Fibroblast of lung (primary cell): Measurements from ENCODE around the gene VPS35. TPM values are rescaled to one million over a fixed set of nuclear protein-coding genes. Genes with fewer than 3 reads are reported as not detected.

Experiments used
- DNase-seq, 2 donors: peaks; one replicate each; pipeline versions ENCODE4 v3.0.0 to v3.0.0-alpha.2; 2010; ENCODE audit warnings: low read depth in 2 of 2
- H2AFZ ChIP-seq: 2 replicates; pipeline ENCODE4 v1.5.1; 2012; ENCODE audit warnings: low read length, control low read depth, inconsistent platforms
- H3K27ac ChIP-seq: 2 replicates; pipeline ENCODE4 v1.5.1; 2011; ENCODE audit warnings: low read length, control low read depth; ENCODE audit not compliant: insufficient read depth
- H3K27me3 ChIP-seq: 2 replicates; pipeline ENCODE4 v1.5.1; 2011; ENCODE audit warnings: mild to moderate bottlenecking, low read length; ENCODE audit not compliant: control insufficient read depth, insufficient read depth
- H3K36me3 ChIP-seq: 2 replicates; pipeline ENCODE4 v1.5.1; 2011; ENCODE audit warnings: low read length; ENCODE audit not compliant: control insufficient read depth, insufficient read depth
- H3K4me1 ChIP-seq: 2 replicates; pipeline ENCODE4 v1.5.1; 2011; ENCODE audit warnings: low read length; ENCODE audit not compliant: control insufficient read depth, insufficient read depth; ENCODE audit errors: extremely low read depth
- H3K4me2 ChIP-seq: 2 replicates; pipeline ENCODE4 v1.5.1; 2011; ENCODE audit warnings: low read length, control low read depth; ENCODE audit not compliant: insufficient read depth; ENCODE audit errors: extremely low read depth
- H3K4me3 ChIP-seq, 4 experiments: fragments of 200-600 bp in 1 of 4; sonication (generic) in 1 of 4; replicated peaks in 1 of 4; 2 replicates each; pipeline ENCODE4 v1.5.1; 2011 to 2016; ENCODE audit warnings: low read length in 4 of 4, low read depth in 3 of 4, mild to moderate bottlenecking in 3 of 4, control low read depth in 2 of 4, inconsistent platforms in 1 of 4, mixed read lengths in 1 of 4; ENCODE audit not compliant: insufficient read depth in 1 of 4; ENCODE audit errors: control extremely low read depth in 1 of 4
- H3K79me2 ChIP-seq: 2 replicates; pipeline ENCODE4 v1.5.1; 2012; ENCODE audit warnings: mild to moderate bottlenecking, low read length, inconsistent platforms; ENCODE audit not compliant: control insufficient read depth, insufficient read depth
- H3K9ac ChIP-seq: 2 replicates; pipeline ENCODE4 v1.5.1; 2011; ENCODE audit warnings: mild to moderate bottlenecking, low read length, control low read depth; ENCODE audit not compliant: insufficient read depth
- H3K9me3 ChIP-seq: 2 replicates; pipeline ENCODE4 v1.5.1; 2012; ENCODE audit warnings: low read depth, low read length; ENCODE audit not compliant: control insufficient read depth, insufficient read depth
- H4K20me1 ChIP-seq: 2 replicates; pipeline ENCODE4 v1.5.1; 2011; ENCODE audit warnings: low read length; ENCODE audit not compliant: control insufficient read depth, insufficient read depth; ENCODE audit errors: extremely low read depth
- EZH2 ChIP-seq: IDR thresholded peaks from 2 replicates; pipeline ENCODE4 v1.5.1; 2012; ENCODE audit warnings: low read length, control low read depth, mild to moderate bottlenecking; ENCODE audit errors: missing control alignments
- polyA plus RNA-seq, 2 donors: library from polyadenylated mRNA; depleted of rRNA in 1 of 2; stranded (reverse) in 1 of 2; unstranded in 1 of 2; fragments of >200 nt; gene quantifications; 2 replicates each; pipeline ENCODE4 v1.2.1, GENCODE V29; 2011 to 2012; ENCODE audit warnings: missing spikeins in 1 of 2
- total RNA-seq: library from RNA; depleted of rRNA; stranded (reverse); fragments of >200 nt; gene quantifications from 2 replicates; pipeline ENCODE4 v1.2.1, GENCODE V29; 2014
- TF ChIP-seq, protein P1 (sequence below), 2 donors: IDR thresholded peaks in 1 of 2; conservative IDR thresholded peaks in 1 of 2; 1 replicate in 1 of 2; 2 replicates in 1 of 2; pipeline ENCODE4 v1.5.1; 2011 to 2012; ENCODE audit warnings: low read length in 2 of 2, control low read depth in 1 of 2, inconsistent platforms in 1 of 2, low read depth in 1 of 2, mild to moderate bottlenecking in 1 of 2

The VPS35 gene
- total and polyA plus RNA-seq, 2 donors (not counting 1 experiment from before 2014, with no cell fraction given) = 77.2 to 92.3 TPM

GRCh38 chr16:46607529-46607928, 81.4 kb downstream of the VPS35 start:
- H3K4me2 ChIP-seq = no peak overlapping the region
- peak; percentile 54 to 88 for DNase-seq
- peaks cover 6% of the 10 kb centered on the region for H3K79me2 ChIP-seq
- H3K27me3 ChIP-seq = no peaks in the 10 kb centered on the region
- H3K36me3 ChIP-seq = peaks cover 3% of the 10 kb centered on the region
- H3K4me1 ChIP-seq = no peaks in the 10 kb centered on the region
- no peaks in the 10 kb centered on the region for H3K9me3 ChIP-seq
- no peaks in the 10 kb centered on the region for H4K20me1 ChIP-seq
- TF ChIP-seq, protein P1, sequence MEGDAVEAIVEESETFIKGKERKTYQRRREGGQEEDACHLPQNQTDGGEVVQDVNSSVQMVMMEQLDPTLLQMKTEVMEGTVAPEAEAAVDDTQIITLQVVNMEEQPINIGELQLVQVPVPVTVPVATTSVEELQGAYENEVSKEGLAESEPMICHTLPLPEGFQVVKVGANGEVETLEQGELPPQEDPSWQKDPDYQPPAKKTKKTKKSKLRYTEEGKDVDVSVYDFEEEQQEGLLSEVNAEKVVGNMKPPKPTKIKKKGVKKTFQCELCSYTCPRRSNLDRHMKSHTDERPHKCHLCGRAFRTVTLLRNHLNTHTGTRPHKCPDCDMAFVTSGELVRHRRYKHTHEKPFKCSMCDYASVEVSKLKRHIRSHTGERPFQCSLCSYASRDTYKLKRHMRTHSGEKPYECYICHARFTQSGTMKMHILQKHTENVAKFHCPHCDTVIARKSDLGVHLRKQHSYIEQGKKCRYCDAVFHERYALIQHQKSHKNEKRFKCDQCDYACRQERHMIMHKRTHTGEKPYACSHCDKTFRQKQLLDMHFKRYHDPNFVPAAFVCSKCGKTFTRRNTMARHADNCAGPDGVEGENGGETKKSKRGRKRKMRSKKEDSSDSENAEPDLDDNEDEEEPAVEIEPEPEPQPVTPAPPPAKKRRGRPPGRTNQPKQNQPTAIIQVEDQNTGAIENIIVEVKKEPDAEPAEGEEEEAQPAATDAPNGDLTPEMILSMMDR (conservative IDR thresholded peaks at IDR 0.05 in 1 of 2, IDR thresholded peaks at IDR 0.05 in 1 of 2; ENCODE audit: low read depth in 1 of 2, low read length in 2 of 2) = peak; percentile 36 to 50
- TF ChIP-seq EZH2 = no peak
- no peak overlapping the region for H3K4me3 ChIP-seq
- no peak overlapping the region for H2AFZ ChIP-seq
- no peak overlapping the region for H3K9ac ChIP-seq
- H3K27ac ChIP-seq = no peak overlapping the region

DNA sequence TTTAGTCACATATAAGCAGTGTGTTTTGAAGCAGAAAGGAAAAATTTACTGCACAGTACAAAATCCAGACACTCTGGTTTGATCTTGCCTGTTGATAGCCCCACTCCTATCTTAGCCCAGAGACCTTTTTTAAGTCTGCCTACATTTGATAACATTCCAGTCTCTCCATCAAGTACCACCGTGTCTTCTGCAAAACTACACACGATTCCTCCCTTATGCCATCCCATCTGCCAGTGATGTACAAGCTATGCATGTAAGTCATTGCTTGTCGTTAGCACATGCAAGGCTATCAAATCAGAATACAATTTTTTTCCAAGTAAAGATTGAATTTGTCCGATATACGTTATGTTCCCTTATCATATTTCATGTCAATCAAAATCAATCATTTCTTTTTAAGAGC, 82.7 kb downstream of the VPS35 start:
- no peak for DNase-seq
- no peak overlapping the region for H3K4me2 ChIP-seq
- no peaks in the 10 kb centered on the region for H4K20me1 ChIP-seq
- H3K9ac ChIP-seq = no peak overlapping the region
- TF ChIP-seq, protein P1 (conservative IDR thresholded peaks at IDR 0.05 in 1 of 2, IDR thresholded peaks at IDR 0.05 in 1 of 2; ENCODE audit: low read depth in 1 of 2, low read length in 2 of 2) = no peak
- TF ChIP-seq EZH2 = no peak
- peaks cover 3% of the 10 kb centered on the region for H3K79me2 ChIP-seq
- H3K27ac ChIP-seq = no peak overlapping the region
- H3K36me3 ChIP-seq = peaks cover 3% of the 10 kb centered on the region
- H3K4me1 ChIP-seq = no peaks in the 10 kb centered on the region
- no peaks in the 10 kb centered on the region for H3K27me3 ChIP-seq
- no peak overlapping the region for H3K4me3 ChIP-seq
- no peak overlapping the region for H2AFZ ChIP-seq
- H3K9me3 ChIP-seq = no peaks in the 10 kb centered on the region

Other genes starting within 250 kb of the VPS35 start
- 1.3 and 7.3 TPM in 2 replicates for gene SHCBP1, start 67.8 kb downstream of the VPS35 start, total RNA-seq
- gene SHCBP1, start 67.8 kb downstream of the VPS35 start, polyA plus RNA-seq = 13.0 and 52.0 TPM in 2 replicates
- gene ORC6, start 481 bp upstream of the VPS35 start, total RNA-seq = 1.3 and 5.0 TPM in 2 replicates
- gene ORC6, start 481 bp upstream of the VPS35 start, polyA plus RNA-seq = 9.5 and 18.9 TPM in 2 replicates
- 0.17 and 0.26 TPM in 2 replicates for gene MYLK3, start 59.2 kb upstream of the VPS35 start, total RNA-seq
- gene MYLK3, start 59.2 kb upstream of the VPS35 start, polyA plus RNA-seq = 0.01 and 0.07 TPM in 2 replicates
- gene C16orf87, start 142.0 kb upstream of the VPS35 start, total RNA-seq = 9.5 and 12.1 TPM in 2 replicates
- 11.4 and 11.6 TPM in 2 replicates for gene C16orf87, start 142.0 kb upstream of the VPS35 start, polyA plus RNA-seq
- gene GPT2, start 195.2 kb upstream of the VPS35 start, total RNA-seq = 10.3 and 16.3 TPM in 2 replicates
- gene GPT2, start 195.2 kb upstream of the VPS35 start, polyA plus RNA-seq = 5.8 and 6.5 TPM in 2 replicates